Osteocyte (in vitro differentiated cells): ENCODE measurements around the gene SLC4A5. TPM values are rescaled to one million over a fixed set of nuclear protein-coding genes. Genes with fewer than 3 reads are reported as not detected.

ENCODE experiments used
- DNase-seq: peaks from one replicate; pipeline ENCODE4 v3.0.0; 2021; ENCODE audit warnings: mixed read lengths; ENCODE audit not compliant: unreplicated experiment; ENCODE audit errors: extremely low spot score
- H3K27ac Mint-ChIP-seq: one replicate; pipeline ENCODE4 v1.8.0; 2021; ENCODE audit warnings: mild to moderate bottlenecking, mixed read lengths; ENCODE audit not compliant: unreplicated experiment
- H3K27me3 Mint-ChIP-seq: one replicate; pipeline ENCODE4 v1.8.0; 2021; ENCODE audit warnings: mixed read lengths; ENCODE audit not compliant: unreplicated experiment
- H3K36me3 Mint-ChIP-seq: one replicate; pipeline ENCODE4 v1.8.0; 2021; ENCODE audit warnings: mixed read lengths; ENCODE audit not compliant: unreplicated experiment
- H3K4me1 Mint-ChIP-seq: one replicate; pipeline ENCODE4 v1.8.0; 2021; ENCODE audit warnings: mixed read lengths; ENCODE audit not compliant: unreplicated experiment
- H3K4me3 Mint-ChIP-seq: one replicate; pipeline ENCODE4 v1.8.0; 2021; ENCODE audit warnings: mild to moderate bottlenecking, moderate library complexity, mixed read lengths; ENCODE audit not compliant: unreplicated experiment
- H3K9me3 Mint-ChIP-seq: one replicate; pipeline ENCODE4 v1.8.0; 2021; ENCODE audit warnings: mixed read lengths; ENCODE audit not compliant: unreplicated experiment
- CTCF ChIP-seq: fragments of 200-600 bp; sonication (generic); IDR thresholded peaks from 2 replicates; pipeline ENCODE4 v1.5.0; 2021; ENCODE audit warnings: antibody characterized with exemption, mild to moderate bottlenecking, moderate library complexity
- total RNA-seq: library from RNA; stranded (reverse); gene quantifications from 2 replicates; pipeline ENCODE4 v1.2.1, GENCODE V29; 2021

SLC4A5 gene
- total RNA-seq, 1 donor from 2014 or later = 1.6 TPM

DNA sequence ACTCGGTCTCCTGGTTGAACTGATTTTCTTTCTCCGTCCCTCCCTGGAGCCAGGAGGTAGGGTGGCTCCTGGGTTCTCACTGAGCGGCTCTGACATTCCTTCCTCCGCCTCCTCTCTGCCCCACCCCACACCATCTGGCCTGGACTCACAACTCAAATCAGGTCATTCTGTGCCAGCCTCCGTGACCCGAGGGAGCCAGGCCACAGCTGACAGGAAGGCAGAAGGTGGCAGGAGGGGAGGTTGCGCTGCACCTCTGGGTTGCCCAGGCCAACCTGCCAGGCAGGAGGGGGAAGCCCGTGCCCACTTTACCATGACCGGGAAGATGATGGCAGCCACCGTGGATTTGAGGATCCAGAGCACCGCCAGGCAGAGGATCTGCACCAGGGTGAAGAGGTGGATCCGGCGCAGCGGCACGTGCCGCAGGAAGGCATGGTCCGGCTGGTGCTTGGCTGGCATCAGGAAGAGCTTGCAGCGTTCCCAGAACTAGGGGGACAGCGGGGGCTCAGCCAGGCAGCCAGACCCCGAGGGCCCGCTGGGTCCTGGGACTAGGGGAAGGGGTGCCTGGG, 116.5 kb downstream of the SLC4A5 start:
- H3K36me3 Mint-ChIP-seq = no peaks in the 10 kb centered on the region
- H3K27ac Mint-ChIP-seq = no peak overlapping the region
- no peaks in the 10 kb centered on the region for H3K27me3 Mint-ChIP-seq
- no peak for TF ChIP-seq CTCF
- no peaks in the 10 kb centered on the region for H3K9me3 Mint-ChIP-seq
- no peak for DNase-seq
- H3K4me3 Mint-ChIP-seq = no peak overlapping the region
- H3K4me1 Mint-ChIP-seq = peaks cover 7% of the 10 kb centered on the region

GRCh38 chr2:74225698-74226459, 117.3 kb downstream of the SLC4A5 start:
- TF ChIP-seq CTCF = no peak
- Mint-ChIP-seq H3K4me1 (peaks cover 7% of the 10 kb centered on the region), H3K36me3 (peaks cover 7% of the 10 kb centered on the region), H3K4me3 (no peak overlapping the region), H3K27ac (no peak overlapping the region), H3K9me3 (no peaks in the 10 kb centered on the region), H3K27me3 (no peaks in the 10 kb centered on the region)
- no peak for DNase-seq

GRCh38 chr2:74223941-74224770, 119.1 kb downstream of the SLC4A5 start:
- H3K36me3 Mint-ChIP-seq = peaks cover 17% of the 10 kb centered on the region
- peak; percentile 23 for DNase-seq
- no peaks in the 10 kb centered on the region for H3K27me3 Mint-ChIP-seq
- TF ChIP-seq CTCF = no peak
- H3K27ac Mint-ChIP-seq = no peak overlapping the region
- no peaks in the 10 kb centered on the region for H3K9me3 Mint-ChIP-seq
- H3K4me3 Mint-ChIP-seq = no peak overlapping the region
- peaks cover 7% of the 10 kb centered on the region for H3K4me1 Mint-ChIP-seq

GRCh38 chr2:74222300-74222650, 120.9 kb downstream of the SLC4A5 start:
- H3K36me3 Mint-ChIP-seq = peaks cover 24% of the 10 kb centered on the region
- H3K4me3 Mint-ChIP-seq = no peak overlapping the region
- H3K27me3 Mint-ChIP-seq = no peaks in the 10 kb centered on the region
- H3K9me3 Mint-ChIP-seq = no peaks in the 10 kb centered on the region
- no peak for TF ChIP-seq CTCF
- DNase-seq = peak; percentile 44
- peaks cover 7% of the 10 kb centered on the region for H3K4me1 Mint-ChIP-seq
- no peak overlapping the region for H3K27ac Mint-ChIP-seq
